KOPT-K1 (cell line): ENCODE data around the gene LEPR.
"Not testable (repeated sequence)": the region's sequence is repeated elsewhere in the genome, so short reads cannot be mapped to it uniquely, and the experiment has no call there.

Experiments
- H3K27ac ChIP-seq: fragments of 200-600 bp; sonication (generic); 2 replicates; pipeline ENCODE4 v1.5.1; 2016; ENCODE audit warnings: antibody characterized with exemption, mild to moderate bottlenecking, low read depth, low read length; ENCODE audit not compliant: poor library complexity, severe bottlenecking
- H3K36me3 ChIP-seq: fragments of 200-600 bp; sonication (generic); 2 replicates; pipeline ENCODE4 v1.5.1; 2017; ENCODE audit warnings: antibody characterized with exemption, mild to moderate bottlenecking, low read length, moderate library complexity; ENCODE audit not compliant: insufficient read depth
- H3K9me3 ChIP-seq: fragments of 200-600 bp; sonication (generic); 2 replicates; pipeline ENCODE4 v1.5.1; 2017; ENCODE audit warnings: antibody characterized with exemption, low read length, mild to moderate bottlenecking; ENCODE audit not compliant: insufficient read depth, poor library complexity, severe bottlenecking

The LEPR gene

GRCh38 chr1:65420590-65421350 lies at the start of gene LEPR, which contains the start of gene LEPROT:
LEPR (plus strand) TSS chr1:65420668; CDS start chr1:65565566, 144,898 bp downstream.
LEPROT (plus strand) TSS chr1:65420668; CDS start chr1:65420725, 57 bp downstream.
- H3K9me3 ChIP-seq: no peaks in the 10 kb centered on the region
- peaks cover 5% of the 10 kb centered on the region for H3K36me3 ChIP-seq
- peak within 1 kb of the TSS; percentile 68 for H3K27ac ChIP-seq

- Histone ChIP-seq H3K36me3 (no peaks in the 10 kb centered on the region), H3K9me3 (no peaks in the 10 kb centered on the region), H3K27ac (no peak overlapping the region)
Measured at GRCh38 chr1:65371544-65371943, 48.9 kb upstream of the LEPR start.

- no peaks in the 10 kb centered on the region for H3K9me3 ChIP-seq
- H3K27ac ChIP-seq: no peak overlapping the region
- no peaks in the 10 kb centered on the region for H3K36me3 ChIP-seq
Measured at GRCh38 chr1:65372557-65372956, 47.9 kb upstream of the LEPR start.

- Histone ChIP-seq H3K9me3 (no peaks in the 10 kb centered on the region), H3K27ac (no peak overlapping the region), H3K36me3 (no peaks in the 10 kb centered on the region)
Measured at GRCh38 chr1:65377496-65378246, 42.8 kb upstream of the LEPR start.

- no peak overlapping the region for H3K27ac ChIP-seq
- no peaks in the 10 kb centered on the region for H3K9me3 ChIP-seq
- H3K36me3 ChIP-seq: no peaks in the 10 kb centered on the region
Measured at GRCh38 chr1:65378247-65378946, 42.1 kb upstream of the LEPR start.

GRCh38 chr1:65384426-65384825 lies 36.0 kb upstream of the LEPR start:
- H3K9me3 ChIP-seq: peaks cover 11% of the 10 kb centered on the region
- not testable (repeated sequence) for H3K27ac ChIP-seq, H3K36me3 ChIP-seq

GRCh38 chr1:65386439-65386838 lies 34.0 kb upstream of the LEPR start:
- Histone ChIP-seq H3K9me3 (peaks cover 11% of the 10 kb centered on the region), H3K27ac (no peak overlapping the region), H3K36me3 (no peaks in the 10 kb centered on the region)

- Histone ChIP-seq H3K9me3 (peaks cover 11% of the 10 kb centered on the region), H3K36me3 (no peaks in the 10 kb centered on the region), H3K27ac (no peak overlapping the region)
Measured at GRCh38 chr1:65387821-65388220, 32.6 kb upstream of the LEPR start.

GRCh38 chr1:65388908-65389695 lies 31.4 kb upstream of the LEPR start:
- Histone ChIP-seq H3K36me3 (no peaks in the 10 kb centered on the region), H3K9me3 (peaks cover 8% of the 10 kb centered on the region), H3K27ac (no peak overlapping the region)

GRCh38 chr1:65392497-65392896 lies 28.0 kb upstream of the LEPR start:
- Histone ChIP-seq H3K9me3 (no peaks in the 10 kb centered on the region), H3K27ac (no peak overlapping the region), H3K36me3 (no peaks in the 10 kb centered on the region)

- Histone ChIP-seq H3K9me3 (no peaks in the 10 kb centered on the region), H3K27ac (no peak overlapping the region), H3K36me3 (no peaks in the 10 kb centered on the region)
Measured at GRCh38 chr1:65393347-65393746, 27.1 kb upstream of the LEPR start.

GRCh38 chr1:65393928-65394327 lies 26.5 kb upstream of the LEPR start:
- Histone ChIP-seq H3K36me3 (no peaks in the 10 kb centered on the region), H3K9me3 (no peaks in the 10 kb centered on the region)

GRCh38 chr1:65395887-65396612 lies 24.4 kb upstream of the LEPR start:
- no peaks in the 10 kb centered on the region for H3K9me3 ChIP-seq
- H3K36me3 ChIP-seq: no peaks in the 10 kb centered on the region
- H3K27ac ChIP-seq: no peak overlapping the region

More at GRCh38 chr1:65393928-65394327, 26.5 kb upstream of the LEPR start:
- H3K27ac ChIP-seq: no peak overlapping the region

- Histone ChIP-seq H3K9me3 (no peaks in the 10 kb centered on the region), H3K27ac (no peak overlapping the region)
Measured at GRCh38 chr1:65398083-65398482, 22.4 kb upstream of the LEPR start.

More at GRCh38 chr1:65398083-65398482, 22.4 kb upstream of the LEPR start:
- no peaks in the 10 kb centered on the region for H3K36me3 ChIP-seq
